Calu3 (cell line): ENCODE measurements around the gene HSP90AB1. TPM values are rescaled to one million over a fixed set of nuclear protein-coding genes. Genes with fewer than 3 reads are reported as not detected.

ENCODE experiments used
- BruUV-seq: library from RNA; stranded (reverse); fragments of 400-500 nt; replicated peaks from 2 replicates; lab custom pipeline; 2021; lab: Mats Ljungman, UMichigan
- CTCF ChIA-PET: fragments of 300-600 bp; sonication (Branson Sonifier 250); formaldehyde crosslinking; loops from one replicate; lab custom pipeline; 2022; ENCODE audit warnings: antibody characterized with exemption; lab: Charles Lee
- DNase-seq: peaks from one replicate; pipeline ENCODE4 v3.0.0; 2022
- H3K27ac Mint-ChIP-seq: one replicate; pipeline ENCODE4 v1.8.0; 2022; ENCODE audit warnings: mixed read lengths; ENCODE audit not compliant: unreplicated experiment
- H3K27me3 Mint-ChIP-seq: one replicate; pipeline ENCODE4 v1.8.0; 2022; ENCODE audit warnings: mixed read lengths; ENCODE audit not compliant: unreplicated experiment
- H3K36me3 Mint-ChIP-seq: one replicate; pipeline ENCODE4 v1.8.0; 2022; ENCODE audit warnings: mild to moderate bottlenecking, moderate library complexity, mixed read lengths; ENCODE audit not compliant: insufficient read depth, unreplicated experiment
- H3K4me1 Mint-ChIP-seq: one replicate; pipeline ENCODE4 v1.8.0; 2022; ENCODE audit warnings: mild to moderate bottlenecking, low read depth, mixed read lengths; ENCODE audit not compliant: unreplicated experiment
- H3K4me3 Mint-ChIP-seq: one replicate; pipeline ENCODE4 v1.8.0; 2022; ENCODE audit warnings: mild to moderate bottlenecking, low read depth, moderate library complexity, mixed read lengths; ENCODE audit not compliant: unreplicated experiment
- H3K9me3 Mint-ChIP-seq: one replicate; pipeline ENCODE4 v1.8.0; 2022; ENCODE audit warnings: low read depth, mixed read lengths; ENCODE audit not compliant: unreplicated experiment
- CTCF ChIP-seq: fragments of 200-600 bp; IDR thresholded peaks from one replicate; pipeline ENCODE4 v1.8.0; 2022; ENCODE audit warnings: antibody characterized with exemption; ENCODE audit not compliant: unreplicated experiment
- intact Hi-C: fragments of 100-400 bp; cut with micrococcal nuclease; formaldehyde crosslinking; loops from one replicate; pipeline ENCODE4 v1.10.0; 2022; ENCODE audit not compliant: unreplicated experiment
- total RNA-seq: library from RNA; stranded (reverse); gene quantifications from 2 replicates; pipeline ENCODE4 v1.2.3, GENCODE V29; 2022

HSP90AB1 gene
- total RNA-seq, 1 experiment from 2014 or later = 2,073 TPM

- H3K27me3 Mint-ChIP-seq = no peaks in the 10 kb centered on the region
- DNase-seq = peak; percentile 85
- BruUV-seq = no TSS peak
- H3K9me3 Mint-ChIP-seq = no peaks in the 10 kb centered on the region
- peaks cover 49% of the 10 kb centered on the region for H3K4me1 Mint-ChIP-seq
- peaks cover 80% of the 10 kb centered on the region for H3K36me3 Mint-ChIP-seq
- peak overlapping the region; percentile 88 for H3K4me3 Mint-ChIP-seq
- no peak for TF ChIP-seq CTCF
- peak overlapping the region; percentile 99 for H3K27ac Mint-ChIP-seq
- intact Hi-C loops = no loop called here
- CTCF ChIA-PET = interaction anchor here (1.0 to 2.6 kb wide), 8 partner anchors 9 to 75 kb away, joined by 3 to 16 read pairs (median 7); partner anchors contain the start of genes AARS2, SLC29A1 and SLC35B2
Observed at GRCh38 chr6:44247338-44248302, 719 bp downstream of the HSP90AB1 start.

- H3K4me1 Mint-ChIP-seq = peaks cover 56% of the 10 kb centered on the region
Observed at GRCh38 chr6:44248579-44248978, 1.7 kb downstream of the HSP90AB1 start.

GRCh38 chr6:44249082-44249748 is 2.3 kb downstream of the HSP90AB1 start:
- H3K4me1 Mint-ChIP-seq = peaks cover 61% of the 10 kb centered on the region
- H3K27ac Mint-ChIP-seq = peak overlapping the region; percentile 99
- no TSS peak for BruUV-seq
- H3K9me3 Mint-ChIP-seq = no peaks in the 10 kb centered on the region
- no peak for TF ChIP-seq CTCF
- CTCF ChIA-PET = no interaction called here
- intact Hi-C loops = no loop called here
- DNase-seq = no peak
- H3K4me3 Mint-ChIP-seq = peak overlapping the region; percentile 88
- H3K36me3 Mint-ChIP-seq = peaks cover 96% of the 10 kb centered on the region
- H3K27me3 Mint-ChIP-seq = no peaks in the 10 kb centered on the region

More at GRCh38 chr6:44248579-44248978, 1.7 kb downstream of the HSP90AB1 start:
- H3K9me3 Mint-ChIP-seq = no peaks in the 10 kb centered on the region
- intact Hi-C loops = no loop called here
- TF ChIP-seq CTCF = no peak
- BruUV-seq = no TSS peak
- CTCF ChIA-PET = no interaction called here
- peaks cover 90% of the 10 kb centered on the region for H3K36me3 Mint-ChIP-seq
- no peak for DNase-seq
- H3K27ac Mint-ChIP-seq = peak overlapping the region; percentile 99
- no peaks in the 10 kb centered on the region for H3K27me3 Mint-ChIP-seq
- peak overlapping the region; percentile 88 for H3K4me3 Mint-ChIP-seq

GRCh38 chr6:44250067-44250717 is 3.3 kb downstream of the HSP90AB1 start:
- Mint-ChIP-seq H3K27ac (peak overlapping the region; percentile 99), H3K9me3 (no peaks in the 10 kb centered on the region), H3K27me3 (no peaks in the 10 kb centered on the region), H3K4me1 (peaks cover 68% of the 10 kb centered on the region), H3K36me3 (peaks cover 100% of the 10 kb centered on the region), H3K4me3 (peak overlapping the region; percentile 88)
- no peak for DNase-seq
- no peak for TF ChIP-seq CTCF
- TSS peak; percentile 29 for BruUV-seq
- CTCF ChIA-PET = no interaction called here
- intact Hi-C loops = no loop called here
